GM23338 (cell line): ENCODE measurements around the gene SLC6A5. TPM values are rescaled to one million over a fixed set of nuclear protein-coding genes. Genes with fewer than 3 reads are reported as not detected.
A peak's percentile ranks its signal among the peaks of the same experiment; 100 is the strongest.

Experiments
- ATAC-seq: fragments of 200-7000 bp; cut with Tn5 transposase; 3 replicates; pipeline ENCODE4 v1.9.1; 2020
- DNase-seq: peaks from one replicate; pipeline ENCODE4 v3.0.0-alpha.2; 2015; ENCODE audit warnings: low spot score
- H2AFZ ChIP-seq: fragments of 200-600 bp; sonication (generic); 2 replicates; pipeline ENCODE4 v1.8.0; 2016; ENCODE audit warnings: antibody characterized with exemption, mild to moderate bottlenecking, moderate library complexity
- H3F3A ChIP-seq: fragments of 200-600 bp; sonication (generic); replicated peaks from 2 replicates; pipeline ENCODE4 v1.8.0; 2017; ENCODE audit warnings: antibody characterized with exemption, mixed run types, low read depth
- H3K27ac ChIP-seq: fragments of 200-600 bp; sonication (generic); 2 replicates; pipeline ENCODE4 v1.6.1; 2016; ENCODE audit warnings: low read depth
- H3K27me3 ChIP-seq: fragments of 200-600 bp; sonication (generic); 2 replicates; pipeline ENCODE4 v1.8.0; 2016; ENCODE audit warnings: mild to moderate bottlenecking, mixed run types, moderate library complexity; ENCODE audit not compliant: insufficient read depth
- H3K36me3 ChIP-seq: fragments of 200-600 bp; sonication (generic); 2 replicates; pipeline ENCODE4 v1.8.0; 2016; ENCODE audit warnings: mild to moderate bottlenecking; ENCODE audit not compliant: insufficient read depth
- H3K4me1 ChIP-seq: fragments of 200-600 bp; sonication (generic); 2 replicates; pipeline ENCODE4 v1.8.0; 2016; ENCODE audit warnings: mild to moderate bottlenecking, moderate library complexity; ENCODE audit not compliant: insufficient read depth
- H3K4me2 ChIP-seq: fragments of 200-600 bp; sonication (generic); 2 replicates; pipeline ENCODE4 v1.7.1; 2017; ENCODE audit warnings: mixed run types
- H3K4me3 ChIP-seq: fragments of 200-600 bp; sonication (generic); 2 replicates; pipeline ENCODE4 v1.6.1; 2016; ENCODE audit warnings: mixed run types
- H3K79me2 ChIP-seq: fragments of 200-600 bp; sonication (generic); replicated peaks from 2 replicates; pipeline ENCODE4 v1.8.0; 2017; ENCODE audit warnings: mild to moderate bottlenecking; ENCODE audit not compliant: insufficient read depth
- H3K9me2 ChIP-seq: fragments of 200-600 bp; sonication (generic); 2 replicates; pipeline ENCODE4 v1.8.0; 2017; ENCODE audit not compliant: insufficient read depth
- H4K20me1 ChIP-seq: fragments of 200-600 bp; sonication (generic); replicated peaks from 2 replicates; pipeline ENCODE4 v1.8.0; 2017; ENCODE audit warnings: mild to moderate bottlenecking; ENCODE audit not compliant: insufficient read depth
- H3K27ac Mint-ChIP-seq: 2 replicates; pipeline ENCODE4 v1.8.0; 2020; ENCODE audit warnings: inconsistent platforms, mild to moderate bottlenecking, moderate library complexity, mixed read lengths
- H3K27me3 Mint-ChIP-seq: 3 replicates; pipeline ENCODE4 v1.8.0; 2022; ENCODE audit warnings: low read depth, mild to moderate bottlenecking, moderate library complexity, mixed read lengths, inconsistent platforms; ENCODE audit not compliant: insufficient read depth, poor library complexity
- H3K36me3 Mint-ChIP-seq: 3 replicates; pipeline ENCODE4 v1.8.0; 2021; ENCODE audit warnings: low read depth, mild to moderate bottlenecking, inconsistent platforms, moderate library complexity, mixed read lengths
- H3K4me1 Mint-ChIP-seq: 3 replicates; pipeline ENCODE4 v1.8.0; 2020; ENCODE audit warnings: mild to moderate bottlenecking, inconsistent platforms, mixed read lengths
- H3K4me3 Mint-ChIP-seq: 3 replicates; pipeline ENCODE4 v1.8.0; 2021; ENCODE audit warnings: moderate library complexity, mild to moderate bottlenecking, inconsistent platforms, mixed read lengths
- H3K9me3 Mint-ChIP-seq: 3 replicates; pipeline ENCODE4 v1.8.0; 2020; ENCODE audit warnings: moderate library complexity, mild to moderate bottlenecking, inconsistent platforms, mixed read lengths
- ETS1 ChIP-seq: IDR thresholded peaks from 2 replicates; pipeline ENCODE4 v1.6.1; 2016; ENCODE audit warnings: antibody characterized with exemption
- EZH2 ChIP-seq: fragments of 200-600 bp; sonication (generic); IDR thresholded peaks from one replicate; pipeline ENCODE4 v1.8.0; 2017; ENCODE audit warnings: antibody characterized with exemption, mild to moderate bottlenecking, low read depth; ENCODE audit not compliant: unreplicated experiment
- EZH2phosphoT487 ChIP-seq: fragments of 200-600 bp; sonication (generic); IDR thresholded peaks from one replicate; pipeline ENCODE4 v1.8.1; 2018; ENCODE audit warnings: antibody characterized with exemption; ENCODE audit not compliant: unreplicated experiment
- JUNB ChIP-seq: IDR thresholded peaks from one replicate; pipeline ENCODE4 v1.6.1; 2016; ENCODE audit warnings: antibody characterized with exemption; ENCODE audit not compliant: unreplicated experiment
- NANOG ChIP-seq: IDR thresholded peaks from 2 replicates; pipeline ENCODE4 v1.6.1; 2016; ENCODE audit warnings: antibody characterized with exemption, borderline replicate concordance
- POLR2AphosphoS5 ChIP-seq: IDR thresholded peaks from 2 replicates; pipeline ENCODE4 v1.6.1; 2016; ENCODE audit warnings: antibody characterized with exemption, low read depth
- REST ChIP-seq: IDR thresholded peaks from one replicate; pipeline ENCODE4 v1.6.1; 2018; ENCODE audit warnings: antibody characterized with exemption; ENCODE audit not compliant: unreplicated experiment
- ZNF331 ChIP-seq: fragments of 250-450 bp; sonication (Bioruptor Pico); IDR thresholded peaks from 2 replicates; pipeline ENCODE4 v1.5.0; 2020; ENCODE audit warnings: low read depth, mild to moderate bottlenecking, moderate library complexity
- polyA plus RNA-seq: library from polyadenylated mRNA; unstranded; fragments of >200 nt; fragmentation: Nextera tagmentation; extraction: Ambion mirVana; gene quantifications from 2 replicates; pipeline ENCODE4 v1.2.1, GENCODE V29; 2016
- total RNA-seq: library from RNA; depleted of rRNA; stranded (reverse); fragments of >200 nt; shearing (Covaris generic); gene quantifications from 2 replicates; pipeline ENCODE4 v1.2.3, GENCODE V29; 2014

The SLC6A5 gene
- total and polyA plus RNA-seq, 2 experiments from 2014 or later, result not detected

GRCh38 chr11:20595101-20595500 lies 4.3 kb upstream of the SLC6A5 start (continued):
- TF ChIP-seq POLR2AphosphoS5 (no peak), JUNB (no peak), REST (no peak), ETS1 (no peak), EZH2phosphoT487 (no peak)

GRCh38 chr11:20596205-20597153 lies 2.9 kb upstream of the SLC6A5 start:
- ATAC-seq, result peak; percentile 69

GRCh38 chr11:20597154-20597679 lies 2.2 kb upstream of the SLC6A5 start:
- Mint-ChIP-seq H3K27ac (no peak overlapping the region), H3K27me3 (peaks cover 72% of the 10 kb centered on the region), H3K9me3 (no peaks in the 10 kb centered on the region), H3K4me3 (peak overlapping the region; percentile 71), H3K4me1 (peaks cover 28% of the 10 kb centered on the region), H3K36me3 (no peaks in the 10 kb centered on the region)
- Histone ChIP-seq H3K9me2 (no peaks in the 10 kb centered on the region), H4K20me1 (peaks cover 23% of the 10 kb centered on the region; the same call in 1 of the 2 replicates), H3K4me1 (peaks cover 34% of the 10 kb centered on the region), H3K36me3 (no peaks in the 10 kb centered on the region), H3K27me3 (peaks cover 94% of the 10 kb centered on the region), H2AFZ (peak overlapping the region; percentile 98), H3K79me2 (no peaks in the 10 kb centered on the region), H3K4me3 (peak overlapping the region; percentile 73), H3K27ac (no peak overlapping the region), H3K4me2 (peak overlapping the region; percentile 94), H3F3A (peaks cover 6% of the 10 kb centered on the region; the same call in 1 of the 2 replicates)
- DNase-seq (peak; percentile 59), ATAC-seq (peak; percentile 28)
- TF ChIP-seq ZNF331 (CRISPR knock-in tag), result no peak
- TF ChIP-seq REST, result peak; percentile 24
- no peak for TF ChIP-seq ETS1
- no peak for TF ChIP-seq NANOG
- TF ChIP-seq EZH2phosphoT487, result peak; percentile 73
- peak; percentile 43 for TF ChIP-seq EZH2

More at GRCh38 chr11:20596205-20597153, 2.9 kb upstream of the SLC6A5 start:
- H3K79me2 ChIP-seq, result no peaks in the 10 kb centered on the region
- peak overlapping the region; percentile 98 for H2AFZ ChIP-seq
- H3K4me1 Mint-ChIP-seq, result peaks cover 25% of the 10 kb centered on the region
- H3K27ac Mint-ChIP-seq, result no peak overlapping the region
- H3K36me3 ChIP-seq, result no peaks in the 10 kb centered on the region
- TF ChIP-seq EZH2 (peak; percentile 30), ZNF331 (CRISPR knock-in tag) (no peak)
- peaks cover 6% of the 10 kb centered on the region; the same call in 1 of the 2 replicates for H3F3A ChIP-seq
- peaks cover 87% of the 10 kb centered on the region for H3K27me3 ChIP-seq
- H3K4me1 ChIP-seq, result peaks cover 34% of the 10 kb centered on the region
- H3K27ac ChIP-seq, result no peak overlapping the region
- peaks cover 65% of the 10 kb centered on the region for H3K27me3 Mint-ChIP-seq
- peak; percentile 88 for DNase-seq
- H3K4me2 ChIP-seq, result peak overlapping the region; percentile 94
- peak overlapping the region; percentile 73 for H3K4me3 ChIP-seq
- H3K36me3 Mint-ChIP-seq, result no peaks in the 10 kb centered on the region
- no peaks in the 10 kb centered on the region for H3K9me3 Mint-ChIP-seq
- no peaks in the 10 kb centered on the region for H3K9me2 ChIP-seq
- peaks cover 23% of the 10 kb centered on the region; the same call in 1 of the 2 replicates for H4K20me1 ChIP-seq
- peak overlapping the region; percentile 71 for H3K4me3 Mint-ChIP-seq
